Measurements from ENCODE around the gene CAT. TPM values are rescaled to one million over a fixed set of nuclear protein-coding genes. Genes with fewer than 3 reads are reported as not detected.

The CAT gene
- total and polyA plus RNA-seq, 8 donors = 24.9 to 122 (median 74.7) TPM

- 79 to 95% (median 89%) methylated on average over 1 of the region's 1 CpG for WGBS, 5 donors
- TF ChIP-seq EP300 (IDR thresholded peaks at IDR 0.05) = no peak
- TF ChIP-seq POLR2A (IDR thresholded peaks at IDR 0.05) = no peak
- TF ChIP-seq, protein P1, sequence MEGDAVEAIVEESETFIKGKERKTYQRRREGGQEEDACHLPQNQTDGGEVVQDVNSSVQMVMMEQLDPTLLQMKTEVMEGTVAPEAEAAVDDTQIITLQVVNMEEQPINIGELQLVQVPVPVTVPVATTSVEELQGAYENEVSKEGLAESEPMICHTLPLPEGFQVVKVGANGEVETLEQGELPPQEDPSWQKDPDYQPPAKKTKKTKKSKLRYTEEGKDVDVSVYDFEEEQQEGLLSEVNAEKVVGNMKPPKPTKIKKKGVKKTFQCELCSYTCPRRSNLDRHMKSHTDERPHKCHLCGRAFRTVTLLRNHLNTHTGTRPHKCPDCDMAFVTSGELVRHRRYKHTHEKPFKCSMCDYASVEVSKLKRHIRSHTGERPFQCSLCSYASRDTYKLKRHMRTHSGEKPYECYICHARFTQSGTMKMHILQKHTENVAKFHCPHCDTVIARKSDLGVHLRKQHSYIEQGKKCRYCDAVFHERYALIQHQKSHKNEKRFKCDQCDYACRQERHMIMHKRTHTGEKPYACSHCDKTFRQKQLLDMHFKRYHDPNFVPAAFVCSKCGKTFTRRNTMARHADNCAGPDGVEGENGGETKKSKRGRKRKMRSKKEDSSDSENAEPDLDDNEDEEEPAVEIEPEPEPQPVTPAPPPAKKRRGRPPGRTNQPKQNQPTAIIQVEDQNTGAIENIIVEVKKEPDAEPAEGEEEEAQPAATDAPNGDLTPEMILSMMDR (IDR thresholded peaks at IDR 0.05) = no peak
- TF ChIP-seq POLR2AphosphoS5 (IDR thresholded peaks at IDR 0.05) = no peak
- Histone ChIP-seq H3K4me3 (no peak overlapping the region), H3K27ac (peak overlapping the region in 1 of 5 donors; percentile 46), H3K4me1 (peaks cover 0 to 9% (median 3%) of the 10 kb centered on the region in 4 donors), H3K36me3 (no peaks in the 10 kb centered on the region), H3K9me3 (no peaks in the 10 kb centered on the region), H3K27me3 (no peaks in the 10 kb centered on the region)
- intact Hi-C loops (cut with DNase I; ENCODE audit: low total_unique reads) = no loop called here
- no peak for DNase-seq
Measured at GRCh38 chr11:34425360-34425759, 13.4 kb upstream of the CAT start.

GRCh38 chr11:34425867-34426266, 12.9 kb upstream of the CAT start:
- intact Hi-C loops (cut with DNase I; ENCODE audit: low total_unique reads) = no loop called here
- Histone ChIP-seq H3K9me3 (no peaks in the 10 kb centered on the region), H3K36me3 (no peaks in the 10 kb centered on the region)

DNA sequence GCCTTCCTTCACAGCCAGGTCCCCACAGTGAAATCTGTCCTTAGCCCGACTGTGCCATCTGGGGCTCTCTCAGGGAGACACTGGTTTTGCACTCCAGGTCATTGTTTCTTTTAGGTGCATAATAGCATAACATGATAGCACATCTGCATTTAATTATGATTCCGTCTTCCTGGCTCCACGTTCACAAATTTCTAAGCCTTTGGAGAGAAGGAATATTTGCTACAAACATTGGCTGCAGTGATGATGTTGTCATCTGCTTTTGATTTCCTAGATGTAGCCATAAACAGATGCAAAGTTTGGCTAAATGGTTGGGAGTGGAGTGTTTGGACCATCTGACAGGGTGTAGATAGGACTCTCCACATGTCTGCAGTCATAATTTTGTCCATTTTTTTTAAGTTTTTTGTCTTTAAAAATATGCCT, 12.0 kb upstream of the CAT start:
- intact Hi-C loops (cut with DNase I; ENCODE audit: low total_unique reads) = no loop called here
- H3K27ac ChIP-seq = peak overlapping the region in 1 of 5 donors; percentile 46
- TF ChIP-seq, protein P1 (IDR thresholded peaks at IDR 0.05) = no peak
- TF ChIP-seq POLR2AphosphoS5 (IDR thresholded peaks at IDR 0.05) (no peak), EP300 (IDR thresholded peaks at IDR 0.05) (no peak), POLR2A (IDR thresholded peaks at IDR 0.05) (no peak)
- DNase-seq = peak in 1 of 2 donors; percentile 37
- H3K36me3 ChIP-seq = no peaks in the 10 kb centered on the region
- H3K4me1 ChIP-seq = peaks cover 0 to 14% (median 3%) of the 10 kb centered on the region in 4 donors
- no peaks in the 10 kb centered on the region for H3K27me3 ChIP-seq
- no peak overlapping the region for H3K4me3 ChIP-seq
- H3K9me3 ChIP-seq = no peaks in the 10 kb centered on the region
- 29 to 67% (median 52%) methylated on average over 3 of the region's 3 CpGs for WGBS, 5 donors

More at GRCh38 chr11:34425867-34426266, 12.9 kb upstream of the CAT start:
- no peak overlapping the region for H3K4me3 ChIP-seq
- no peak for DNase-seq
- H3K27me3 ChIP-seq = no peaks in the 10 kb centered on the region
- H3K27ac ChIP-seq = peak overlapping the region in 2 of 5 donors; percentile 19 to 46
- peaks cover 0 to 9% (median 3%) of the 10 kb centered on the region in 4 donors for H3K4me1 ChIP-seq
- 0 to 89% (median 79%) methylated on average over 1 of the region's 1 CpG for WGBS, 5 donors
- no peak for TF ChIP-seq EP300 (IDR thresholded peaks at IDR 0.05)
- TF ChIP-seq, protein P1 (IDR thresholded peaks at IDR 0.05) = no peak
- no peak for TF ChIP-seq POLR2A (IDR thresholded peaks at IDR 0.05)
- TF ChIP-seq POLR2AphosphoS5 (IDR thresholded peaks at IDR 0.05) = no peak

- Histone ChIP-seq H3K4me3 (no peak overlapping the region), H3K27ac (peak overlapping the region in 1 of 5 donors; percentile 46), H3K36me3 (no peaks in the 10 kb centered on the region), H3K9me3 (no peaks in the 10 kb centered on the region), H3K27me3 (no peaks in the 10 kb centered on the region), H3K4me1 (peaks cover 0 to 11% (median 1%) of the 10 kb centered on the region in 4 donors)
- intact Hi-C loops (cut with DNase I; ENCODE audit: low total_unique reads) = no loop called here
- WGBS, 5 donors = 25 to 54% (median 46%) methylated on average over 4 of the region's 4 CpGs
- TF ChIP-seq, protein P1 (IDR thresholded peaks at IDR 0.05) = no peak
- TF ChIP-seq POLR2A (IDR thresholded peaks at IDR 0.05) = no peak
- no peak for TF ChIP-seq POLR2AphosphoS5 (IDR thresholded peaks at IDR 0.05)
- TF ChIP-seq EP300 (IDR thresholded peaks at IDR 0.05) = no peak
- DNase-seq = no peak
Measured at GRCh38 chr11:34427186-34427805, 11.4 kb upstream of the CAT start.
